ENCODE data around the gene CNTNAP4. TPM values are rescaled to one million over a fixed set of nuclear protein-coding genes. Genes with fewer than 3 reads are reported as not detected.

CNTNAP4 gene
- total RNA-seq, 1 experiment from 2014 or later: not detected

DNA sequence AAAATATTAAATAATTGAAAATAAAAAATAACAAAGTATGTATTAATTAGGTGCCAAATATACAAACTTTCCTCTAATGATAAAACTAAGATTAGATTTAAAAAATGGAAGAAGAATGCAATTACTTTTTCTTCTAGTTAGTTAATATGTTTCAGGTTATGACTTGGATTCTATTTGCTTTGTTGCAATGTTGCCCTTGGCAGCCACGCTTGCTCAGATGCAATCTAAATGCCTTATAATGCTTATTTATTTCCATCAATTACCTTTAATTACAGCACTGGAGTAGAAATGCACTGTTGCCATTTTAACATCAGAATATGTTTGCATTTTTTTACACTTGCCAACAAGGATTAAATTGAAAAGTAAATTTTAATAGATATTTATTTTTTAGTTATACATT lies 263.9 kb downstream of the CNTNAP4 start:
- H3K9me3 ChIP-seq (ENCODE audit: control insufficient read depth in 1 of 2, insufficient read depth in 1 of 2, low read depth in 1 of 2, low read length in 2 of 2): peaks cover 4 to 13% of the 10 kb centered on the region in 2 experiments; a peak in 2 of 4 replicates
- H3K4me1 ChIP-seq (ENCODE audit: control insufficient read depth in 1 of 2, insufficient read depth in 2 of 2, low read length in 2 of 2): no peaks in the 10 kb centered on the region
- POLR2A ChIA-PET: no interaction called here

More for the DNA sequence above, 263.9 kb downstream of the CNTNAP4 start:
- intact Hi-C loops (cut with micrococcal nuclease): no loop called here
- H2AFZ ChIP-seq (ENCODE audit: low read depth, low read length, poor library complexity, severe bottlenecking): no peak overlapping the region
- RAD21 ChIA-PET (ENCODE audit: low non-redundant PET in 1 of 2, low total read pairs in 2 of 2, uncharacterized antibody in 2 of 2, unreplicated experiment in 2 of 2): no interaction called here
- H3K36me3 ChIP-seq (ENCODE audit: control insufficient read depth in 1 of 2, insufficient read depth in 2 of 2, low read length in 2 of 2): no peaks in the 10 kb centered on the region
- no peak overlapping the region for H3K4me2 ChIP-seq (ENCODE audit: low read length)
- no peaks in the 10 kb centered on the region for H3K79me2 ChIP-seq (ENCODE audit: insufficient read depth, low read length)
- H4K20me1 ChIP-seq (ENCODE audit: insufficient read depth): no peaks in the 10 kb centered on the region
- TF ChIP-seq, protein P1, sequence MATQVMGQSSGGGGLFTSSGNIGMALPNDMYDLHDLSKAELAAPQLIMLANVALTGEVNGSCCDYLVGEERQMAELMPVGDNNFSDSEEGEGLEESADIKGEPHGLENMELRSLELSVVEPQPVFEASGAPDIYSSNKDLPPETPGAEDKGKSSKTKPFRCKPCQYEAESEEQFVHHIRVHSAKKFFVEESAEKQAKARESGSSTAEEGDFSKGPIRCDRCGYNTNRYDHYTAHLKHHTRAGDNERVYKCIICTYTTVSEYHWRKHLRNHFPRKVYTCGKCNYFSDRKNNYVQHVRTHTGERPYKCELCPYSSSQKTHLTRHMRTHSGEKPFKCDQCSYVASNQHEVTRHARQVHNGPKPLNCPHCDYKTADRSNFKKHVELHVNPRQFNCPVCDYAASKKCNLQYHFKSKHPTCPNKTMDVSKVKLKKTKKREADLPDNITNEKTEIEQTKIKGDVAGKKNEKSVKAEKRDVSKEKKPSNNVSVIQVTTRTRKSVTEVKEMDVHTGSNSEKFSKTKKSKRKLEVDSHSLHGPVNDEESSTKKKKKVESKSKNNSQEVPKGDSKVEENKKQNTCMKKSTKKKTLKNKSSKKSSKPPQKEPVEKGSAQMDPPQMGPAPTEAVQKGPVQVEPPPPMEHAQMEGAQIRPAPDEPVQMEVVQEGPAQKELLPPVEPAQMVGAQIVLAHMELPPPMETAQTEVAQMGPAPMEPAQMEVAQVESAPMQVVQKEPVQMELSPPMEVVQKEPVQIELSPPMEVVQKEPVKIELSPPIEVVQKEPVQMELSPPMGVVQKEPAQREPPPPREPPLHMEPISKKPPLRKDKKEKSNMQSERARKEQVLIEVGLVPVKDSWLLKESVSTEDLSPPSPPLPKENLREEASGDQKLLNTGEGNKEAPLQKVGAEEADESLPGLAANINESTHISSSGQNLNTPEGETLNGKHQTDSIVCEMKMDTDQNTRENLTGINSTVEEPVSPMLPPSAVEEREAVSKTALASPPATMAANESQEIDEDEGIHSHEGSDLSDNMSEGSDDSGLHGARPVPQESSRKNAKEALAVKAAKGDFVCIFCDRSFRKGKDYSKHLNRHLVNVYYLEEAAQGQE (IDR thresholded peaks at IDR 0.05; ENCODE audit: low read depth): no peak
- no peak for TF ChIP-seq JUND (IDR thresholded peaks at IDR 0.05)
- TF ChIP-seq, protein P2, sequence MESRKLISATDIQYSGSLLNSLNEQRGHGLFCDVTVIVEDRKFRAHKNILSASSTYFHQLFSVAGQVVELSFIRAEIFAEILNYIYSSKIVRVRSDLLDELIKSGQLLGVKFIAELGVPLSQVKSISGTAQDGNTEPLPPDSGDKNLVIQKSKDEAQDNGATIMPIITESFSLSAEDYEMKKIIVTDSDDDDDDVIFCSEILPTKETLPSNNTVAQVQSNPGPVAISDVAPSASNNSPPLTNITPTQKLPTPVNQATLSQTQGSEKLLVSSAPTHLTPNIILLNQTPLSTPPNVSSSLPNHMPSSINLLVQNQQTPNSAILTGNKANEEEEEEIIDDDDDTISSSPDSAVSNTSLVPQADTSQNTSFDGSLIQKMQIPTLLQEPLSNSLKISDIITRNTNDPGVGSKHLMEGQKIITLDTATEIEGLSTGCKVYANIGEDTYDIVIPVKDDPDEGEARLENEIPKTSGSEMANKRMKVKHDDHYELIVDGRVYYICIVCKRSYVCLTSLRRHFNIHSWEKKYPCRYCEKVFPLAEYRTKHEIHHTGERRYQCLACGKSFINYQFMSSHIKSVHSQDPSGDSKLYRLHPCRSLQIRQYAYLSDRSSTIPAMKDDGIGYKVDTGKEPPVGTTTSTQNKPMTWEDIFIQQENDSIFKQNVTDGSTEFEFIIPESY (IDR thresholded peaks at IDR 0.05; ENCODE audit: extremely low read depth, insufficient replicate concordance, low read length): no peak
- no peak for TF ChIP-seq SIN3A (IDR thresholded peaks at IDR 0.05; ENCODE audit: low read depth)
- no TSS peak for BruUV-seq (replicated peaks)
- H3K4me3 ChIP-seq (replicated peaks in 1 of 2; ENCODE audit: low read depth in 1 of 2, low read length in 2 of 2): no peak overlapping the region
- no peaks in the 10 kb centered on the region for H3K9me2 ChIP-seq (ENCODE audit: insufficient read depth)
- no peak for DNase-seq (ENCODE audit: low read depth, low spot score)
- H3K27me3 ChIP-seq (ENCODE audit: insufficient read depth, low read length): no peaks in the 10 kb centered on the region
- H3K27ac ChIP-seq (ENCODE audit: low read depth, low read length): no peak overlapping the region
- no peak for ATAC-seq
- no peak overlapping the region for H3K9ac ChIP-seq (ENCODE audit: low read length)
- CTCF ChIA-PET: no interaction called here

All from HCT116 (cell line).